WTC11 (cell line): ENCODE measurements around the gene SEMA6D. TPM values are rescaled to one million over a fixed set of nuclear protein-coding genes. Genes with fewer than 3 reads are reported as not detected.
A peak's percentile ranks its signal among the peaks of the same experiment; 100 is the strongest.

Experiments
- ATAC-seq: fragments of 200-7000 bp; cut with Tn5 transposase; 2 replicates; pipeline ENCODE4 v1.10.0; 2021; ENCODE audit warnings: mild to moderate bottlenecking, moderate library complexity
- Bru-seq: library from RNA; stranded (reverse); fragments of 400-500 nt; gene quantifications from one replicate; lab custom pipeline; 2021; lab: Mats Ljungman, UMichigan
- CTCF ChIA-PET: fragments of 300-600 bp; sonication (Branson Sonifier 250); formaldehyde crosslinking; loops from one replicate; lab custom pipeline; 2021; ENCODE audit warnings: antibody characterized with exemption; lab: Charles Lee
- POLR2A ChIA-PET: fragments of 350-600 bp; sonication (Branson Sonifier 250); formaldehyde crosslinking; loops from one replicate; lab custom pipeline; 2021; ENCODE audit warnings: antibody characterized with exemption; lab: Charles Lee
- DNase-seq: peaks from one replicate; pipeline ENCODE4 v3.0.0; 2021; ENCODE audit warnings: low spot score
- H3K27ac Mint-ChIP-seq: 2 replicates; pipeline ENCODE4 v1.8.0; 2021; ENCODE audit warnings: mixed read lengths
- H3K27me3 Mint-ChIP-seq: 2 replicates; pipeline ENCODE4 v1.8.0; 2021; ENCODE audit warnings: low read depth, mild to moderate bottlenecking, moderate library complexity, mixed read lengths
- H3K36me3 Mint-ChIP-seq: 2 replicates; pipeline ENCODE4 v1.8.0; 2021; ENCODE audit warnings: mixed read lengths
- H3K4me1 Mint-ChIP-seq: 2 replicates; pipeline ENCODE4 v1.8.0; 2022; ENCODE audit warnings: mixed read lengths
- H3K4me3 Mint-ChIP-seq: 2 replicates; pipeline ENCODE4 v1.8.0; 2021; ENCODE audit warnings: mild to moderate bottlenecking, moderate library complexity, mixed read lengths
- H3K9me3 Mint-ChIP-seq: 2 replicates; pipeline ENCODE4 v1.8.0; 2021; ENCODE audit warnings: mixed read lengths
- ESRRA ChIP-seq: sonication (generic); formaldehyde crosslinking; IDR thresholded peaks from 2 replicates; pipeline ENCODE4 v1.8.1; 2022; ENCODE audit warnings: mild to moderate bottlenecking, missing genetic modification reagents, borderline replicate concordance
- FOXJ3 ChIP-seq: sonication (generic); formaldehyde crosslinking; IDR thresholded peaks from 2 replicates; pipeline ENCODE4 v1.9.0; 2021; ENCODE audit warnings: missing genetic modification reagents, mild to moderate bottlenecking, borderline replicate concordance
- KAT7 ChIP-seq: sonication (generic); formaldehyde crosslinking; IDR thresholded peaks from 2 replicates; pipeline ENCODE4 v1.8.1; 2023; ENCODE audit warnings: missing genetic modification reagents, mild to moderate bottlenecking, borderline replicate concordance
- NR1H2 ChIP-seq: sonication (generic); formaldehyde crosslinking; IDR thresholded peaks from 2 replicates; pipeline ENCODE4 v1.9.0; 2021; ENCODE audit warnings: mild to moderate bottlenecking, moderate library complexity, missing genetic modification reagents
- OVOL2 ChIP-seq: fragments of 250-450 bp; sonication (Bioruptor Pico); IDR thresholded peaks from 2 replicates; pipeline ENCODE4 v1.9.0; 2021; ENCODE audit warnings: mild to moderate bottlenecking, borderline replicate concordance
- PRRX2 ChIP-seq: fragments of 250-450 bp; sonication (Bioruptor Pico); IDR thresholded peaks from 2 replicates; pipeline ENCODE4 v1.8.0; 2021; ENCODE audit warnings: mild to moderate bottlenecking
- TEAD4 ChIP-seq: sonication (generic); formaldehyde crosslinking; IDR thresholded peaks from 2 replicates; pipeline ENCODE4 v1.8.0; 2022; ENCODE audit warnings: mild to moderate bottlenecking, missing genetic modification reagents
- ZNF317 ChIP-seq: sonication (generic); formaldehyde crosslinking; IDR thresholded peaks from 2 replicates; pipeline ENCODE4 v1.8.1; 2023; ENCODE audit warnings: low read depth, mild to moderate bottlenecking, moderate library complexity, missing genetic modification reagents, borderline replicate concordance
- ZNF396 ChIP-seq: fragments of 250-450 bp; sonication (Bioruptor Pico); IDR thresholded peaks from 2 replicates; pipeline ENCODE4 v1.8.0; 2021; ENCODE audit warnings: mild to moderate bottlenecking, moderate library complexity, borderline replicate concordance
- ZNF416 ChIP-seq: fragments of 250-450 bp; sonication (Bioruptor Pico); IDR thresholded peaks from 2 replicates; pipeline ENCODE4 v1.9.0; 2021; ENCODE audit warnings: mild to moderate bottlenecking, inconsistent platforms
- ZNF423 ChIP-seq: fragments of 250-450 bp; sonication (Bioruptor Pico); IDR thresholded peaks from 2 replicates; pipeline ENCODE4 v2.1.2; 2022; ENCODE audit warnings: mild to moderate bottlenecking, moderate library complexity
- ZNF671 ChIP-seq: fragments of 250-450 bp; sonication (Bioruptor Pico); IDR thresholded peaks from 2 replicates; pipeline ENCODE4 v1.8.0; 2021; ENCODE audit warnings: mild to moderate bottlenecking
- long read RNA-seq, 3 experiments: library from RNA in 1 of 3; library from capped mRNA in 1 of 3; library from polyadenylated mRNA in 1 of 3; unstranded in 2 of 3; stranded (forward) in 1 of 3; transcript quantifications; one replicate each; pipeline ENCODE4 v2.0.0, GENCODE V29; 2021
- total RNA-seq: library from RNA; stranded (reverse); gene quantifications from 3 replicates; pipeline ENCODE4 v1.2.3, GENCODE V29; 2021
- TF ChIP-seq, protein P1 (sequence below): sonication (generic); formaldehyde crosslinking; IDR thresholded peaks from 2 replicates; pipeline ENCODE4 v1.8.0; 2023; ENCODE audit warnings: missing genetic modification reagents
- TF ChIP-seq, protein P2 (sequence below): sonication (generic); formaldehyde crosslinking; conservative IDR thresholded peaks from 2 replicates; pipeline ENCODE4 v1.8.1; 2023; ENCODE audit warnings: mild to moderate bottlenecking, low read depth, missing genetic modification reagents, moderate library complexity
- TF ChIP-seq, protein P3 (sequence below): sonication (generic); formaldehyde crosslinking; conservative IDR thresholded peaks from 2 replicates; pipeline ENCODE4 v1.8.1; 2022; ENCODE audit warnings: mild to moderate bottlenecking, missing genetic modification reagents
- TF ChIP-seq, protein P4 (sequence below): fragments of 250-450 bp; sonication (Bioruptor Pico); IDR thresholded peaks from 2 replicates; pipeline ENCODE4 v1.9.0; 2021; ENCODE audit warnings: moderate library complexity, mild to moderate bottlenecking, inconsistent platforms, borderline replicate concordance
- TF ChIP-seq, protein P5 (sequence below): fragments of 250-450 bp; sonication (Bioruptor Pico); IDR thresholded peaks from 2 replicates; pipeline ENCODE4 v1.9.0; 2021; ENCODE audit warnings: mild to moderate bottlenecking, borderline replicate concordance

The SEMA6D gene, protein sequence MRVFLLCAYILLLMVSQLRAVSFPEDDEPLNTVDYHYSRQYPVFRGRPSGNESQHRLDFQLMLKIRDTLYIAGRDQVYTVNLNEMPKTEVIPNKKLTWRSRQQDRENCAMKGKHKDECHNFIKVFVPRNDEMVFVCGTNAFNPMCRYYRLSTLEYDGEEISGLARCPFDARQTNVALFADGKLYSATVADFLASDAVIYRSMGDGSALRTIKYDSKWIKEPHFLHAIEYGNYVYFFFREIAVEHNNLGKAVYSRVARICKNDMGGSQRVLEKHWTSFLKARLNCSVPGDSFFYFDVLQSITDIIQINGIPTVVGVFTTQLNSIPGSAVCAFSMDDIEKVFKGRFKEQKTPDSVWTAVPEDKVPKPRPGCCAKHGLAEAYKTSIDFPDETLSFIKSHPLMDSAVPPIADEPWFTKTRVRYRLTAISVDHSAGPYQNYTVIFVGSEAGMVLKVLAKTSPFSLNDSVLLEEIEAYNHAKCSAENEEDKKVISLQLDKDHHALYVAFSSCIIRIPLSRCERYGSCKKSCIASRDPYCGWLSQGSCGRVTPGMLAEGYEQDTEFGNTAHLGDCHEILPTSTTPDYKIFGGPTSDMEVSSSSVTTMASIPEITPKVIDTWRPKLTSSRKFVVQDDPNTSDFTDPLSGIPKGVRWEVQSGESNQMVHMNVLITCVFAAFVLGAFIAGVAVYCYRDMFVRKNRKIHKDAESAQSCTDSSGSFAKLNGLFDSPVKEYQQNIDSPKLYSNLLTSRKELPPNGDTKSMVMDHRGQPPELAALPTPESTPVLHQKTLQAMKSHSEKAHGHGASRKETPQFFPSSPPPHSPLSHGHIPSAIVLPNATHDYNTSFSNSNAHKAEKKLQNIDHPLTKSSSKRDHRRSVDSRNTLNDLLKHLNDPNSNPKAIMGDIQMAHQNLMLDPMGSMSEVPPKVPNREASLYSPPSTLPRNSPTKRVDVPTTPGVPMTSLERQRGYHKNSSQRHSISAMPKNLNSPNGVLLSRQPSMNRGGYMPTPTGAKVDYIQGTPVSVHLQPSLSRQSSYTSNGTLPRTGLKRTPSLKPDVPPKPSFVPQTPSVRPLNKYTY
- 0.98 to 2.6 TPM (median 2.0 TPM) in 3 replicates for total RNA-seq
- percentile 18 among the genes with signal in this experiment for Bru-seq, nascent RNA
- long read RNA-seq, experiment 1, partial matches to known transcripts, result 0 of 3 reads
- long read RNA-seq, experiment 1, other reads (novel, unspliced or antisense), result 1 of 3 reads
- long read RNA-seq, experiment 2, partial matches to known transcripts, result 0 of 1 reads
- long read RNA-seq, experiment 2, other reads (novel, unspliced or antisense), result 1 of 1 reads
- long read RNA-seq, experiment 3, partial matches to known transcripts, result 0 of 1 reads
- long read RNA-seq, experiment 3, other reads (novel, unspliced or antisense), result 1 of 1 reads

DNA sequence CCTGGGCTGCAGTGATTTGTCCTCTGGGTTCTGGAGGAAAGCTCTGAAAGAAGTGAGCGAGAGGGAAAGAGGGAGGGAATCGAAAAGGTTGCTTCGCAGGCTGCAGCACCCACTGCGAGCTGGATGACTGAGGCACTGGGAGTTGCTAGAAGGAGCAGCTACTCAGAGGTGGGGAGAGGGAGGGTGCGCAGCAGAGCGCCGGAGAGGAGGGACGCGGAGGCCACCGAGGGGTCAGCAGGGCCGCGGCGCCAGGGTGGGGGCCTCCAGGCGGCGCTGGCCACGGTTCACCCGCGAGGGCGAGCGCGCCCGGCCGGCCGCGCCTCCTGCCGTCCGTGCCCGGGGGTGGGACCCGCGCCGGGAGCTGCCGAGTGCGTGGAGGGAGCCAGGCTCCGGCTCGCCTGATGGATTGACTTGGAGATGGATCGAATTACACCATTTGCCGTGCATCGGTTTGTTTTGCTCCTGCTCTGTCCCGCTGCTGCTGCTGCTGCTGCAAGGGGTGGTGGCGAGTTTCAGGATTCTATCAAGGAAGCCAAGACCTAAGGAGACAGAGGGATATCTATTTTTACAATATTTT, at the start of gene SEMA6D:
Gene SEMA6D, plus strand, starts transcription at position 470 of the 577 bp plus-strand sequence. CDS start 42,294 bp downstream, outside the sequence.
- peaks cover 54% of the 10 kb centered on the region for H3K4me1 Mint-ChIP-seq
- POLR2A ChIA-PET, result interaction anchor here (0.7 to 1.8 kb wide), 3 partner anchors 71 to 471 kb away, joined by 3 to 4 read pairs (median 3); no protein-coding TSS in a partner anchor
- peak; percentile 76 for ATAC-seq

More for the DNA sequence above, at the start of gene SEMA6D:
- peak within 1 kb of the TSS; percentile 92 for H3K4me3 Mint-ChIP-seq
- CTCF ChIA-PET, result interaction anchor here (0.7 to 3.9 kb wide), 13 partner anchors 10 to 521 kb away, joined by 3 to 26 read pairs (median 5); no protein-coding TSS in a partner anchor
- no peak for TF ChIP-seq FOXJ3 (CRISPR knock-in tag)
- no peak for TF ChIP-seq TEAD4 (CRISPR knock-in tag)
- TF ChIP-seq, protein P1, sequence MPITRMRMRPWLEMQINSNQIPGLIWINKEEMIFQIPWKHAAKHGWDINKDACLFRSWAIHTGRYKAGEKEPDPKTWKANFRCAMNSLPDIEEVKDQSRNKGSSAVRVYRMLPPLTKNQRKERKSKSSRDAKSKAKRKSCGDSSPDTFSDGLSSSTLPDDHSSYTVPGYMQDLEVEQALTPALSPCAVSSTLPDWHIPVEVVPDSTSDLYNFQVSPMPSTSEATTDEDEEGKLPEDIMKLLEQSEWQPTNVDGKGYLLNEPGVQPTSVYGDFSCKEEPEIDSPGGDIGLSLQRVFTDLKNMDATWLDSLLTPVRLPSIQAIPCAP, result no peak
- TF ChIP-seq OVOL2 (CRISPR knock-in tag), result no peak
- TF ChIP-seq PRRX2 (CRISPR knock-in tag), result no peak
- no peak for TF ChIP-seq ESRRA (CRISPR knock-in tag)
- no peak for TF ChIP-seq ZNF671 (CRISPR knock-in tag)
- TF ChIP-seq, protein P2, sequence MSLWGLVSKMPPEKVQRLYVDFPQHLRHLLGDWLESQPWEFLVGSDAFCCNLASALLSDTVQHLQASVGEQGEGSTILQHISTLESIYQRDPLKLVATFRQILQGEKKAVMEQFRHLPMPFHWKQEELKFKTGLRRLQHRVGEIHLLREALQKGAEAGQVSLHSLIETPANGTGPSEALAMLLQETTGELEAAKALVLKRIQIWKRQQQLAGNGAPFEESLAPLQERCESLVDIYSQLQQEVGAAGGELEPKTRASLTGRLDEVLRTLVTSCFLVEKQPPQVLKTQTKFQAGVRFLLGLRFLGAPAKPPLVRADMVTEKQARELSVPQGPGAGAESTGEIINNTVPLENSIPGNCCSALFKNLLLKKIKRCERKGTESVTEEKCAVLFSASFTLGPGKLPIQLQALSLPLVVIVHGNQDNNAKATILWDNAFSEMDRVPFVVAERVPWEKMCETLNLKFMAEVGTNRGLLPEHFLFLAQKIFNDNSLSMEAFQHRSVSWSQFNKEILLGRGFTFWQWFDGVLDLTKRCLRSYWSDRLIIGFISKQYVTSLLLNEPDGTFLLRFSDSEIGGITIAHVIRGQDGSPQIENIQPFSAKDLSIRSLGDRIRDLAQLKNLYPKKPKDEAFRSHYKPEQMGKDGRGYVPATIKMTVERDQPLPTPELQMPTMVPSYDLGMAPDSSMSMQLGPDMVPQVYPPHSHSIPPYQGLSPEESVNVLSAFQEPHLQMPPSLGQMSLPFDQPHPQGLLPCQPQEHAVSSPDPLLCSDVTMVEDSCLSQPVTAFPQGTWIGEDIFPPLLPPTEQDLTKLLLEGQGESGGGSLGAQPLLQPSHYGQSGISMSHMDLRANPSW (CRISPR knock-in tag), result no peak
- no peak for TF ChIP-seq NR1H2
- TF ChIP-seq, protein P3, sequence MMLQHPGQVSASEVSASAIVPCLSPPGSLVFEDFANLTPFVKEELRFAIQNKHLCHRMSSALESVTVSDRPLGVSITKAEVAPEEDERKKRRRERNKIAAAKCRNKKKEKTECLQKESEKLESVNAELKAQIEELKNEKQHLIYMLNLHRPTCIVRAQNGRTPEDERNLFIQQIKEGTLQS, result no peak
- TF ChIP-seq, protein P4, sequence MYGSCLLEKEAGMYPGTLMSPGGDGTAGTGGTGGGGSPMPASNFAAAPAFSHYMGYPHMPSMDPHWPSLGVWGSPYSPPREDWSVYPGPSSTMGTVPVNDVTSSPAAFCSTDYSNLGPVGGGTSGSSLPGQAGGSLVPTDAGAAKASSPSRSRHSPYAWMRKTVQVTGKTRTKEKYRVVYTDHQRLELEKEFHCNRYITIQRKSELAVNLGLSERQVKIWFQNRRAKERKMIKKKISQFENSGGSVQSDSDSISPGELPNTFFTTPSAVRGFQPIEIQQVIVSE (CRISPR knock-in tag), result no peak
- 0 out of 2 replicates have a peak, but pooled peaks have one; percentile 11 for TF ChIP-seq ZNF423 (CRISPR knock-in tag)
- TF ChIP-seq, protein P5, sequence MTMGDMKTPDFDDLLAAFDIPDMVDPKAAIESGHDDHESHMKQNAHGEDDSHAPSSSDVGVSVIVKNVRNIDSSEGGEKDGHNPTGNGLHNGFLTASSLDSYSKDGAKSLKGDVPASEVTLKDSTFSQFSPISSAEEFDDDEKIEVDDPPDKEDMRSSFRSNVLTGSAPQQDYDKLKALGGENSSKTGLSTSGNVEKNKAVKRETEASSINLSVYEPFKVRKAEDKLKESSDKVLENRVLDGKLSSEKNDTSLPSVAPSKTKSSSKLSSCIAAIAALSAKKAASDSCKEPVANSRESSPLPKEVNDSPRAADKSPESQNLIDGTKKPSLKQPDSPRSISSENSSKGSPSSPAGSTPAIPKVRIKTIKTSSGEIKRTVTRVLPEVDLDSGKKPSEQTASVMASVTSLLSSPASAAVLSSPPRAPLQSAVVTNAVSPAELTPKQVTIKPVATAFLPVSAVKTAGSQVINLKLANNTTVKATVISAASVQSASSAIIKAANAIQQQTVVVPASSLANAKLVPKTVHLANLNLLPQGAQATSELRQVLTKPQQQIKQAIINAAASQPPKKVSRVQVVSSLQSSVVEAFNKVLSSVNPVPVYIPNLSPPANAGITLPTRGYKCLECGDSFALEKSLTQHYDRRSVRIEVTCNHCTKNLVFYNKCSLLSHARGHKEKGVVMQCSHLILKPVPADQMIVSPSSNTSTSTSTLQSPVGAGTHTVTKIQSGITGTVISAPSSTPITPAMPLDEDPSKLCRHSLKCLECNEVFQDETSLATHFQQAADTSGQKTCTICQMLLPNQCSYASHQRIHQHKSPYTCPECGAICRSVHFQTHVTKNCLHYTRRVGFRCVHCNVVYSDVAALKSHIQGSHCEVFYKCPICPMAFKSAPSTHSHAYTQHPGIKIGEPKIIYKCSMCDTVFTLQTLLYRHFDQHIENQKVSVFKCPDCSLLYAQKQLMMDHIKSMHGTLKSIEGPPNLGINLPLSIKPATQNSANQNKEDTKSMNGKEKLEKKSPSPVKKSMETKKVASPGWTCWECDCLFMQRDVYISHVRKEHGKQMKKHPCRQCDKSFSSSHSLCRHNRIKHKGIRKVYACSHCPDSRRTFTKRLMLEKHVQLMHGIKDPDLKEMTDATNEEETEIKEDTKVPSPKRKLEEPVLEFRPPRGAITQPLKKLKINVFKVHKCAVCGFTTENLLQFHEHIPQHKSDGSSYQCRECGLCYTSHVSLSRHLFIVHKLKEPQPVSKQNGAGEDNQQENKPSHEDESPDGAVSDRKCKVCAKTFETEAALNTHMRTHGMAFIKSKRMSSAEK (CRISPR knock-in tag), result no peak
- TF ChIP-seq ZNF396, result no peak
- TF ChIP-seq KAT7 (CRISPR knock-in tag), result 0 out of 2 replicates have a peak, but pooled peaks have one; percentile 51
- TF ChIP-seq ZNF416 (CRISPR knock-in tag), result no peak
- no peak for TF ChIP-seq ZNF317 (CRISPR knock-in tag)
- H3K27ac Mint-ChIP-seq, result peak within 1 kb of the TSS; percentile 84
- DNase-seq, result peak; percentile 76
- H3K9me3 Mint-ChIP-seq, result no peaks in the 10 kb centered on the region
- peaks cover 56% of the 10 kb centered on the region for H3K27me3 Mint-ChIP-seq
- H3K36me3 Mint-ChIP-seq, result no peaks in the 10 kb centered on the region
